Panc1 (cell line): Measurements from ENCODE around the gene NR6A1. TPM values are rescaled to one million over a fixed set of nuclear protein-coding genes. Genes with fewer than 3 reads are reported as not detected.

Experiments used
- ATAC-seq: fragments of 200-7000 bp; cut with Tn5 transposase; 2 replicates; pipeline ENCODE4 v1.9.1; 2020; ENCODE audit warnings: mild to moderate bottlenecking, moderate library complexity
- BruUV-seq: library from RNA; stranded (reverse); fragments of 400-500 nt; replicated peaks from 2 replicates; lab custom pipeline; 2021; lab: Mats Ljungman, UMichigan
- CTCF ChIA-PET: fragments of 300-600 bp; sonication (Branson Sonifier 250); formaldehyde crosslinking; loops from one replicate; lab custom pipeline; 2022; ENCODE audit warnings: antibody characterized with exemption; lab: Charles Lee
- POLR2A ChIA-PET: fragments of 300-600 bp; sonication (Branson Sonifier 250); formaldehyde crosslinking; loops from one replicate; lab custom pipeline; 2022; ENCODE audit warnings: antibody characterized with exemption; lab: Charles Lee
- DNase-seq: peaks from one replicate; pipeline ENCODE4 v3.0.0-alpha.2; 2010; ENCODE audit warnings: low read depth, low spot score
- H3K27ac ChIP-seq: 2 replicates; pipeline ENCODE4 v1.5.1; 2011; ENCODE audit warnings: mild to moderate bottlenecking, low read length, inconsistent platforms
- H3K27me3 ChIP-seq: fragments of 200-500 bp; sonication (Bioruptor generic); 2 replicates; pipeline ENCODE4 v1.6.0; 2014; ENCODE audit warnings: low read length, inconsistent platforms; ENCODE audit not compliant: control insufficient read depth, insufficient read depth
- H3K36me3 ChIP-seq: fragments of 200-500 bp; sonication (Bioruptor generic); 2 replicates; pipeline ENCODE4 v1.5.1; 2014; ENCODE audit warnings: inconsistent platforms, mild to moderate bottlenecking, low read length, moderate library complexity; ENCODE audit not compliant: control insufficient read depth, insufficient read depth
- H3K4me1 ChIP-seq: 2 replicates; pipeline ENCODE4 v1.5.1; 2011; ENCODE audit warnings: inconsistent platforms, mild to moderate bottlenecking, low read length, moderate library complexity; ENCODE audit not compliant: control insufficient read depth, insufficient read depth
- H3K4me3 ChIP-seq, 2 experiments: 2 replicates each; pipeline ENCODE4 v1.5.1; 2011 to 2012; ENCODE audit warnings: low read depth in 2 of 2, low read length in 2 of 2, mild to moderate bottlenecking in 2 of 2, inconsistent platforms in 1 of 2, moderate library complexity in 1 of 2
- H3K9me3 ChIP-seq: fragments of 200-500 bp; sonication (Bioruptor generic); 2 replicates; pipeline ENCODE4 v1.5.1; 2014; ENCODE audit warnings: low read depth, mild to moderate bottlenecking, inconsistent platforms, low read length, moderate library complexity; ENCODE audit not compliant: control insufficient read depth, insufficient read depth
- CTCF ChIP-seq: fragments of 450-650 bp; IDR thresholded peaks from 2 replicates; pipeline ENCODE4 v1.5.1; 2017; ENCODE audit warnings: mild to moderate bottlenecking
- POLR2AphosphoS5 ChIP-seq: IDR thresholded peaks from 2 replicates; pipeline ENCODE4 v1.6.1; 2012; ENCODE audit warnings: mild to moderate bottlenecking, low read depth, low read length, moderate library complexity
- REST ChIP-seq, 2 experiments: IDR thresholded peaks; 2 replicates each; pipeline ENCODE4 v1.6.1; 2011 to 2012; ENCODE audit warnings: low read depth in 2 of 2, control low read depth in 1 of 2, low read length in 1 of 2, mild to moderate bottlenecking in 1 of 2, moderate library complexity in 1 of 2; ENCODE audit not compliant: insufficient read depth in 1 of 2
- SIN3A ChIP-seq: IDR thresholded peaks from 2 replicates; pipeline ENCODE4 v1.6.1; 2012; ENCODE audit warnings: low read depth, mild to moderate bottlenecking, low read length, moderate library complexity, borderline replicate concordance; ENCODE audit not compliant: insufficient read depth
- TCF7L2 ChIP-seq: IDR thresholded peaks from 2 replicates; pipeline ENCODE4 v1.6.1; 2011; ENCODE audit warnings: mild to moderate bottlenecking, low read depth, low read length, inconsistent platforms
- in situ Hi-C: cut with HindIII; loops from 2 replicates; pipeline ENCODE4 v1.10.0; 2016; ENCODE audit warnings: low sequenced_read_pairs, low pct_unique_long_range_greater_than_20kb
- intact Hi-C: fragments of 100-400 bp; cut with micrococcal nuclease; formaldehyde crosslinking; loops from one replicate; pipeline ENCODE4 v1.10.0; 2022; ENCODE audit not compliant: unreplicated experiment
- total RNA-seq: library from RNA; stranded (reverse); gene quantifications from one replicate; pipeline ENCODE4 v1.2.1, GENCODE V29; 2021; ENCODE audit not compliant: unreplicated experiment

NR6A1 gene
- total RNA-seq, 1 experiment from 2014 or later = 7.6 TPM

- intact Hi-C loops = no loop called here
- no TSS peak for BruUV-seq
- TF ChIP-seq POLR2AphosphoS5 (no peak), REST (IDR thresholded peaks at IDR 0.05; ENCODE audit: insufficient read depth in 1 of 2, low read depth in 2 of 2, low read length in 1 of 2) (no peak), TCF7L2 (no peak), CTCF (no peak), SIN3A (no peak)
- in situ Hi-C loops = no loop called here
- ChIA-PET POLR2A (no interaction called here), CTCF (no interaction called here)
- DNase-seq (no peak), ATAC-seq (no peak)
- Histone ChIP-seq H3K27ac (no peak overlapping the region), H3K4me3 (no peak overlapping the region), H3K9me3 (no peaks in the 10 kb centered on the region), H3K27me3 (no peaks in the 10 kb centered on the region), H3K36me3 (no peaks in the 10 kb centered on the region), H3K4me1 (peaks cover 16% of the 10 kb centered on the region)
Measured at GRCh38 chr9:124600407-124600806, 170.7 kb downstream of the NR6A1 start.

GRCh38 chr9:124599121-124599795, 171.9 kb downstream of the NR6A1 start:
- in situ Hi-C loops = no loop called here
- Histone ChIP-seq H3K36me3 (no peaks in the 10 kb centered on the region), H3K4me1 (peaks cover 26% of the 10 kb centered on the region), H3K27ac (no peak overlapping the region), H3K9me3 (no peaks in the 10 kb centered on the region), H3K27me3 (no peaks in the 10 kb centered on the region), H3K4me3 (no peak overlapping the region)
- TF ChIP-seq TCF7L2 = no peak
- TF ChIP-seq POLR2AphosphoS5 = no peak
- TF ChIP-seq CTCF = no peak
- no peak for TF ChIP-seq SIN3A
- TF ChIP-seq REST (IDR thresholded peaks at IDR 0.05; ENCODE audit: insufficient read depth in 1 of 2, low read depth in 2 of 2, low read length in 1 of 2) = no peak
- CTCF ChIA-PET = no interaction called here
- intact Hi-C loops = no loop called here
- no peak for ATAC-seq
- POLR2A ChIA-PET = interaction anchor here (0.5 kb wide), 1 partner anchor 35 kb away, joined by 6 read pairs; no protein-coding TSS in a partner anchor
- no peak for DNase-seq
- BruUV-seq = no TSS peak
